ENCODE results near the gene MAST4.

DNA sequence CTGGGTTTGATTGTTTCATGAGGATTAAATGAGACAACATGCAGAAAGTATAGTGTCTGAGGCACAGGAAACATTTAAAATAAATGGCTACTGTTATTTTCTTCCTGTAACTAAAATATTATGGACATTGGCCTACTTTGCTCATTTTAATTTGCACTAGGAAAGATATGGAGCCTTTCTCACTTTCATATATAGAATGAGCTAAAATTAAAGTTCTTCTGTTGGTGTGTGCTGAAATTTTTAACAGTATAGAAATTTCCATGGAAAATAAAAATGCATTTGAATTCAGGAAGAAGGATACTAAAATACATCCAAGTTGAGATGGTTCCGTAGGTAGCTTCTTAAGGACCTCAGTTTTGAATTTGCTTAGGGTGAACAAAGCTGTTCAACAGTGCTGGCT lies 131.9 kb downstream of the MAST4 start:
- no peak for TF ChIP-seq EZH2 (IDR thresholded peaks at IDR 0.05)
- no peak for TF ChIP-seq POLR2AphosphoS5 (IDR thresholded peaks at IDR 0.05; ENCODE audit: borderline replicate concordance, low read depth, low read length)

Measured in SK-N-MC (cell line).